Activated CD8-positive, alpha-beta memory T cell treated with anti-CD3 and anti-CD28 coated beads, Interleukin-2, amount 50 U/mL, for 48 hours (primary cell): Measurements from ENCODE around the gene ACAA1.
"Not testable (repeated sequence)": the region's sequence is repeated elsewhere in the genome, so short reads cannot be mapped to it uniquely, and the experiment has no call there.

Source experiments
- DNase-seq: peaks from one replicate; pipeline ENCODE4 v3.0.0-alpha.2; 2020

Gene ACAA1

DNA sequence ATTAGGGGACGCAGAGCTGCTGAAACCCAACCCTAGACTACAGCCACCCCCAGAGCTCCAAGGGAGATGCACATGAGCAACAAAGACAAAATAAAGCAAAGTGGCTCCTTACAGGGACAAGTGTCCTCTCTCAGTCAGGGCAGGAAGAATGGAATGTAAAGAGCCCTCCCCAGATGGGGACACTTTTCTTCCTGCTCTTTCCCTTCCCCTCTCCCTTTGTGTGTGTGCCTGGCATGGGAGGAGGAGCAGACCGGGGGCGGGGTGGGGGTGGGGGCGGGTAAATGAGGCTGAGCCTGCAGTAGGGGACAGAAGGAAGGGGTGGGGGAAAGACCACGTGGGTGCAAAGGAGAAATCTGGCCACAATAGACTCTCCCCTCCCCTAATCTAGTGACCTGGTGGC lies 37.4 kb downstream of the ACAA1 start:
- DNase-seq: no peak

DNA sequence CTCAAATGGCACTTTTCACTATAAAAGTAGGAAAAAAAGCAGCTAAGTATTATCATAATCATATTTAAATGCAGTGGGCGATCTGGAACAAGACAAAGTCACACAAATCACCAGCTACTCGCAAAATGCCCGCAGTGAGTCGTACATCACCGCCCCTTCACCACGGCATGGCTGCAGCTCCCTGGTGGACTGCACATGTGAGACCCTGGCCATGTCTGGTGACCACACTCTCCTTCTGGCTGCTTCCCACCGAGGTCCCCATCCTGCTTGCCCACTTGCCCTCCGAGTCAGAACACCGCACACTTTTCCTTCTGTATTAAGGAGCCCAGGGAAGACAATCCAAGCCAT lies 38.6 kb downstream of the ACAA1 start:
- DNase-seq: no peak

DNA sequence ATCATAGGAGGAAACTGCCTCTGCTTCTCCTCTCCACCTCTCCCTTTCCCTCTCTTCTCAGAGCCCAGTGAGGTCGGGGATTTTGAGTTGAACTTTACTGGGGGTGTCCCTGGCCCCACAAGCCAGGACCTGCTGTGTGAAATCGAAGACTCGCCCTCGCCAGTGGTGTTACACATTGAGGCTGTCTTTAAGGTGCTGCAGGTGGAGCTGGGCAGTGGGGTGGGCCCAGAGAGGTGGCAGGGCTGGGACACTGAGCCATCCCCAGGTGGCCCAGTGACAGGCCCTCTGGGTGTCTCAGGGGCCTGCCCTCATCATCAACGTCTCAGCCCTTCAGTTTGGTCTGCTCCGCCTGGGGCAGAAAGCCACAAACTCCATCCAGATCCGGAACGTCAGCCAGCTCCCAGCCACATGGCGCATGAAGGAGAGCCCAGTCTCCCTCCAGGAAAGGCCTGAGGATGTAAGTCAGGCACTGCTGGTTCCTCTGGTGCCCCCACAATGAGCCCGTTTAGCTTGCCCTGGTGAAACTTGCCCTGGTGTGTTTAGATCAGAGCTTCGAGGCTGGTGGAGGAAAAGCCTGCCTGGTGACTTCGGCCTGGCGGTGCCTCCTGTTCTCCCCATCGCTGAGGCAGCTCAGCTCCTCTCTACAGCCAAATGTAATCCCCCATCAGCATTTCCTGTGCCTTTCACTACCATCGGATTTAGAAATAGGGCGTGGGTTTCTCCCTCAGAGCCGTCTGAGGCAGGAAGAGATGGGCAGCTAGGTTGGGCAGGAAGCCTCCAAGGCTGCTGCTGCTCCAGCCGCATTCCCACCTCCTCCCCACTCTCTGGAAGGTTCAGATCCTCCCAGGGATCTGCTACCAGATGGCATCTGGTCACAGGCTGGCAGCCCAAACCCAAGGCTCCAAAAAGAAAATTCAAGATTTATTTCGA lies 39.2 kb downstream of the ACAA1 start:
- no peak for DNase-seq

DNA sequence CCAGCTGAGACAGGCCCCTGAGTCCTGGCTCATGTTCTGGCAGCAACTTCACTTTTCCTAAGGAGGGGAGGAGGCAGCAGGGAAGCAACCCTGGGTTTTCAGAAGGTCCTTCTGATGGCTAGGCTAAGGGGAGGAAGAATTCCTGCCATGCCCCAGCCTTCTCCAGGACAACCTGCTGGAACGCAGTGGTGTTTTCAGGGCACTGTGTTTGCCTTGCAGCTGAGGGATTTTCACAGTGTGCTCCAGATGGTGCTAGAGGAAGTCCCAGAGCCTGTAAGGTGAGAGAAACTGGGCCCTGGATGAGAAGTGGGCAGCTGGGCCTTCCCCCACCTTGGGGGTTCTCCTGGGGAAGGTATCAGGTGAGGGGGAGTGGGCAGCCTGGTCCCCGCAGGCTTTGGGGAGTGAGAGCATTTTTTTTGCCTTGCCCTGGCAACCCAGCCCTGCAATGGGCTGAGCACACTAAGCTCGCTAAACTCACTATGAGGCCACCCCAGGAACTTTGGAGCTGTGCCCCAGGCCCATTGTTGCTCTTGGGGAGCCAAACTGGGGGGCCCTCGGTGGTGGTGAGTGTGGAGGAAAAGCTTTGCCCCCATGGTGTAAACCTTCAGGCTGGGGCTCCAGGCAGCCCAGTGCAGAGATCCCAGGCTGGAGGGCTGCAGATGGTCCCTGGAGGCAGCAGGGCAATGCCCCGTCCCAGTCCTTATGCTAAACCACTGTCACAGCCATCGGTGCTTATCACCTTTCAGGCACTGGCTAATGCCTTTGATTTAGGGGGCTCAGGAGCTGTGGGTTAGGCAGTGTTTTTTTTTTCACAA lies 41.1 kb downstream of the ACAA1 start:
- DNase-seq: no peak

GRCh38 chr3:38094999-38095398 lies 41.9 kb downstream of the ACAA1 start:
- no peak for DNase-seq

DNA sequence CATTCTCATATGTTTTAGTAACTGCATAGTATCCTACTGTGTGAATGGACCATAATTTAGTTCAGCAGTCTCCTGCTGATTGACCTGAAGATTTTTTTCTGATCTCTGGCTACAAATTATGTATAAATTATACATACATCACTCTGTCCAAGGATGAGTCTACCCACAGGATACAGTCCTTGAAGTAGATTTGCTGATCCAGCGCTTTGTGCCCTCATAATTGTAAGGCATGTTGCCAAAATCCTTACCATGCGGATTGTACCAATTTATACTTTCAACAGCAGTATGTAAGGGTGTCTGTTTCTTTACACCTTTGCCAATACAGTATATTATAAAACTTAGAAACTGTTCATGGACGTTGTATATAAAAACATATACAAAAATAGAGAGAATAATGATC lies 46.5 kb downstream of the ACAA1 start:
- no peak for DNase-seq

DNA sequence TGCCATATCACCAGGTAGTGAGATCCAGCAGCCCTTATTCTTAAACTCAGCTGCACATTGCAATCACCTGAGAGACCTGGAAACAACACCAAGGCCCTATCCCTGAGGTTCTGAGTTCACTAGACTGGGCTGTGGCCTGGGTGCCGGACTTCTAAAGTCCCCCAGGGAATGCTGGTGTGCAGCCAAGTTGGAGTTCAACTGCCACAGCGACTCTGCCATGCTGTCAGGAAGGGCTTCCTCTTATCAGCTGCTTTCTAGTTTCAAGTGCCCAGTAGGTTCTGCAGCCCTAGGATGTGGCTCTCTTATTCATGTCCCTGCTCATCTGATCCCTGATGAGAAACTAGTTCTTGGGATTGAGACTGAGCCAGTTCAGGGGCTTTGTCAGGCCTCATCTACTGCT lies 47.8 kb downstream of the ACAA1 start:
- no peak for DNase-seq

DNA sequence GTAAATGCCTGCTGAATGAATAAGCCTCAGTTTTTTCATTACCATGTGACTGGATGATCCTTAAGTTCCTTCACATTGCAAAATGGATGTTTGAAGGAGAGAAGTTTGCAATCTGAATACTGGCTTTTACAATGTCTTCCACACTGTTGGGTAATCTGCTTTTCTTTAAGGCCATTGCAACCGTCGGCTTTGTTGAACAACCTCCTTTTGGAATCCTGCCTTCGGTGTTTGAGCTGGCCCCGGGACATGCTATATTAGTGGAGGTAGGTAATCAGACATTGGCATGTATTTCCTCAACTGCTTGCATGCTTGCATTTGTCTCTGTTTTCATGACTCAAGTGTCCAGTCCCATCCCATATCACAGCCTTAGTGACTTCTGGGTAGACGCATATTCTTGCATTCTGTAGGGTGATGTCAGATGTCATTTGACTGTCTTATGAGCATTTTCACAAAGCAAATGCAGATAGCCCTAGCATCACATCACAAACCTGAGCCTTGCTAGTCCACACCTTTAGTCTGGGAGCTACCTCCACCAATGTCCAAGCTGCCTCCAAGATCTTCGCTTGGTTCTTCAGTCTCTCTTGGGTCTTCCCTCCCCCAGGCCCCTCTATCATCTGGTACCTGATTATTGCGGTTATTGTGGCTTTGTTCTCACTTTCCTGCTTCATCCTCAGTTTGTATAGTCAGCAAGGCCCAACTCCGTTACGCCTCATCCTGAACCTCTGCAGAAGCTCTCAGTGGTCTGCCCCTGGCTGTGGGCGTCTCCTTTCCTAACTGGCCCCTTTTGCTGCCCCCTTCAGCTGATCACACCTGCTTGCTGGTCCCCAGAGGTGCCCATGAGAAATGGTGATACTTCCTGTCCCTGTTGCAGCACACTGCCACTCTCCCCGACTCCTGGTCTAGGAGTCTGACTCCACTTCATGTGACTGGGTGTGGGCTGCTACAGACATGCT lies 48.5 kb downstream of the ACAA1 start:
- no peak for DNase-seq

DNA sequence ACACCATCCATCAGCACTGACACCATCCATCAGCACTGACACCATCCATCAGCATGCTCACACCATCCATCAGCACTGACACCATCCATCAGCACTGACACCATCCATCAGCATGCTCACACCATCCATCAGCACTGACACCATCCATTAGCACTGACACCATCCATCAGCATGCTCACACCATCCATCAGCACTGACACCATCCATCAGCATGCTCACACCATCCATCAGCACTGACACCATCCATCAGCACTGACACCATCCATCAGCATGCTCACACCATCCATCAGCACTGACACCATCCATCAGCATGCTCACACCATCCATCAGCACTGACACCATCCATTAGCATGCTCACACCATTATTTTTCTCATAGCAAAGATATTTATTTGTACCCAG lies 49.6 kb downstream of the ACAA1 start:
- DNase-seq: not testable (repeated sequence)

DNA sequence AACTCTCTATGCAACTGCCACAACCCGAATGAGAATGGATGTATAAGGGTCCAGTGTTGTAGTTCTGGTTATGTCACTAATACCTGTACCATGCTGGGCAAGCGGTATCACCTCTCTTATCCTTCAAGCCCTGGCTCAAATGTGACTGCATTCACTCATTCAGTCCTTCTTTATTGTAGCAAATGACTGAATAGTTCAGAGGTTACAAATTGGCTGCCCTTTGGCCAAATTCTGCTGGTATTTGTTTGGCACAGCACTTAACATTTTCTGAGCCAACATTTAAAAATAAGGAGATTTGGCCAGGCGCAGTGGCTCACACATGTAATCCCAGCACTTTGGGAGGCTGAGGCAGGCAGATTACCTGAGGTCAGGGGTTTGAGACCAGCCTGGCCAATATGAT lies 50.4 kb downstream of the ACAA1 start:
- DNase-seq: no peak

GRCh38 chr3:38085943-38086324 lies 51.0 kb downstream of the ACAA1 start:
- no peak for DNase-seq

DNA sequence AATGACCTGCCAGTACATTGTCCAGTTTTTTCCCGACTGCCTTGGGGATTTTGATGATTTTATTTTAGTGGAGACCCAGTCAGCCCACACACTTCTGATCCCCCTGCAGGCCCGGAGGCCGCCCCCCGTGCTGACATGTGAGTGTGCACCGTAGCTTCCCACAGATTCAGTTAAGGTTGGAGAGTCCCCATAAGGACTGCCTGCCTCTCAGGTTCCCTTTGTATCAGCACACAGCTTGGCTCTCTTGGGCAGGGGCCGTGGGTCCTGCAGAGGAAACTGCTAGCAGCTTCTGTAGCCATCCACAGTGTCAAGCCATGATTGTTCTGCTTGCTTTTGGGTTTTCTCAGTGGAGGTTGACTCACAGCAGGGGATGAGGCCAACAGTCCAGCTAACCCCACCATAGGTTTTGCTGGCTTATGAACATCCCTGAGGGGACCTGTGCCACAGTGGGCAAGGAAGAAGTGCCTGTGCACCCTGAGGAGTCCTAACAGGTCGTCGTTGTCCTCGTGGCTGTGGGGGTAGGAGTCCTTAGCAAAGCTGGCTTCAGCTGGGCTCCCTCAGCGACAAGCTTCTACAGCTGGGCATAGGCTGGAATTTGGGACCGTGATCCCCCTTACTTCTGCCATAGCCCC lies 51.5 kb downstream of the ACAA1 start:
- no peak for DNase-seq

- DNase-seq: no peak
Measured at GRCh38 chr3:38084334-38085310, 52.3 kb downstream of the ACAA1 start.

- no peak for DNase-seq
Measured at GRCh38 chr3:38083871-38084333, 53.0 kb downstream of the ACAA1 start.

GRCh38 chr3:38083254-38083653 lies 53.7 kb downstream of the ACAA1 start:
- DNase-seq: not testable (repeated sequence)

GRCh38 chr3:38082296-38082695 lies 54.6 kb downstream of the ACAA1 start:
- not testable (repeated sequence) for DNase-seq

DNA sequence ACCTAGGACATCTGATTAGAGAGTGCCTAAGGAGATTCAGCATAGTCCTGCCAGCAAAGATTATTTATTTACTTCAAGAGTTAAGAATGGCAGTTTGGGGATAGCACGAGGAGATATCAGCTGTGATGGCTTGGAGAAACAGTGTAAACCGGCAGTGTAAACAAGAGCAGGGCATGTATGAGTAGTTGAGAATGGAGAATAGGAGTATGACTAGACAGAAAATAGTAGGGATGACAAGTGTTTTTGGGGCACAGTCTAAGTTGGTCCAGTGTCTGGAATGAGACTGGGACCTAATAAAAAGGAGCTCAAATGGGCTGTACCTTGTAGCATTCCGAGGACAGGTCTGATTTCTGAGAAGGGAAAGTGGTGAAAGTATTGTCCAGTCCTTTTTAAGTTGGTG lies 59.9 kb downstream of the ACAA1 start:
- DNase-seq: not testable (repeated sequence)
